ENCODE results near the gene TSPOAP1. TPM values are rescaled to one million over a fixed set of nuclear protein-coding genes. Genes with fewer than 3 reads are reported as not detected.

The TSPOAP1 gene
- total and polyA plus RNA-seq, 10 of the 15 experiments (the other 5 are each of a cell fraction or from before 2014, with no cell fraction given), result 0.58 to 16.4 (median 4.2) TPM; not detected in 1

- TF ChIP-seq NFYB (IDR thresholded peaks at IDR 0.05; ENCODE audit: insufficient read depth, low read depth, low read length), result no peak
- no peak for TF ChIP-seq STAT1 (conservative IDR thresholded peaks at IDR 0.05)
- no peak for TF ChIP-seq KDM1A (IDR thresholded peaks at IDR 0.05; ENCODE audit: borderline replicate concordance)
- no peak for TF ChIP-seq KLF5 (IDR thresholded peaks at IDR 0.05; ENCODE audit: partially characterized antibody)
- no peak for TF ChIP-seq RB1 (IDR thresholded peaks at IDR 0.05; ENCODE audit: borderline replicate concordance)
- no peak for TF ChIP-seq RAD51 (IDR thresholded peaks at IDR 0.05)
- TF ChIP-seq ZNF24 (IDR thresholded peaks at IDR 0.05), result no peak
- TF ChIP-seq CHD4 (IDR thresholded peaks at IDR 0.05), result no peak
- TF ChIP-seq MYB (IDR thresholded peaks at IDR 0.05; ENCODE audit: borderline replicate concordance, low read depth, low read length), result no peak
- TF ChIP-seq JUND (IDR thresholded peaks at IDR 0.05; ENCODE audit: low read depth, low read length), result no peak
- TF ChIP-seq ATF7 (IDR thresholded peaks at IDR 0.05; ENCODE audit: low read depth), result no peak
- TF ChIP-seq STAT3 (IDR thresholded peaks at IDR 0.05; ENCODE audit: low read depth, low read length), result no peak
- TF ChIP-seq EED (IDR thresholded peaks at IDR 0.05; ENCODE audit: low read depth), result peak; percentile 9; the same call in 1 of the 2 replicates
- TF ChIP-seq, protein P1, sequence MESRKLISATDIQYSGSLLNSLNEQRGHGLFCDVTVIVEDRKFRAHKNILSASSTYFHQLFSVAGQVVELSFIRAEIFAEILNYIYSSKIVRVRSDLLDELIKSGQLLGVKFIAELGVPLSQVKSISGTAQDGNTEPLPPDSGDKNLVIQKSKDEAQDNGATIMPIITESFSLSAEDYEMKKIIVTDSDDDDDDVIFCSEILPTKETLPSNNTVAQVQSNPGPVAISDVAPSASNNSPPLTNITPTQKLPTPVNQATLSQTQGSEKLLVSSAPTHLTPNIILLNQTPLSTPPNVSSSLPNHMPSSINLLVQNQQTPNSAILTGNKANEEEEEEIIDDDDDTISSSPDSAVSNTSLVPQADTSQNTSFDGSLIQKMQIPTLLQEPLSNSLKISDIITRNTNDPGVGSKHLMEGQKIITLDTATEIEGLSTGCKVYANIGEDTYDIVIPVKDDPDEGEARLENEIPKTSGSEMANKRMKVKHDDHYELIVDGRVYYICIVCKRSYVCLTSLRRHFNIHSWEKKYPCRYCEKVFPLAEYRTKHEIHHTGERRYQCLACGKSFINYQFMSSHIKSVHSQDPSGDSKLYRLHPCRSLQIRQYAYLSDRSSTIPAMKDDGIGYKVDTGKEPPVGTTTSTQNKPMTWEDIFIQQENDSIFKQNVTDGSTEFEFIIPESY (IDR thresholded peaks at IDR 0.05), result no peak
- TF ChIP-seq YBX1 (IDR thresholded peaks at IDR 0.05), result no peak
- TF ChIP-seq, protein P2, sequence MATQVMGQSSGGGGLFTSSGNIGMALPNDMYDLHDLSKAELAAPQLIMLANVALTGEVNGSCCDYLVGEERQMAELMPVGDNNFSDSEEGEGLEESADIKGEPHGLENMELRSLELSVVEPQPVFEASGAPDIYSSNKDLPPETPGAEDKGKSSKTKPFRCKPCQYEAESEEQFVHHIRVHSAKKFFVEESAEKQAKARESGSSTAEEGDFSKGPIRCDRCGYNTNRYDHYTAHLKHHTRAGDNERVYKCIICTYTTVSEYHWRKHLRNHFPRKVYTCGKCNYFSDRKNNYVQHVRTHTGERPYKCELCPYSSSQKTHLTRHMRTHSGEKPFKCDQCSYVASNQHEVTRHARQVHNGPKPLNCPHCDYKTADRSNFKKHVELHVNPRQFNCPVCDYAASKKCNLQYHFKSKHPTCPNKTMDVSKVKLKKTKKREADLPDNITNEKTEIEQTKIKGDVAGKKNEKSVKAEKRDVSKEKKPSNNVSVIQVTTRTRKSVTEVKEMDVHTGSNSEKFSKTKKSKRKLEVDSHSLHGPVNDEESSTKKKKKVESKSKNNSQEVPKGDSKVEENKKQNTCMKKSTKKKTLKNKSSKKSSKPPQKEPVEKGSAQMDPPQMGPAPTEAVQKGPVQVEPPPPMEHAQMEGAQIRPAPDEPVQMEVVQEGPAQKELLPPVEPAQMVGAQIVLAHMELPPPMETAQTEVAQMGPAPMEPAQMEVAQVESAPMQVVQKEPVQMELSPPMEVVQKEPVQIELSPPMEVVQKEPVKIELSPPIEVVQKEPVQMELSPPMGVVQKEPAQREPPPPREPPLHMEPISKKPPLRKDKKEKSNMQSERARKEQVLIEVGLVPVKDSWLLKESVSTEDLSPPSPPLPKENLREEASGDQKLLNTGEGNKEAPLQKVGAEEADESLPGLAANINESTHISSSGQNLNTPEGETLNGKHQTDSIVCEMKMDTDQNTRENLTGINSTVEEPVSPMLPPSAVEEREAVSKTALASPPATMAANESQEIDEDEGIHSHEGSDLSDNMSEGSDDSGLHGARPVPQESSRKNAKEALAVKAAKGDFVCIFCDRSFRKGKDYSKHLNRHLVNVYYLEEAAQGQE (IDR thresholded peaks at IDR 0.05; ENCODE audit: low read depth, low read length), result no peak
- no peak for TF ChIP-seq NR2C1 (IDR thresholded peaks at IDR 0.05)
- no peak for TF ChIP-seq BCL11A (IDR thresholded peaks at IDR 0.05; ENCODE audit: low read depth, low read length)
- no peak for TF ChIP-seq TCF7 (IDR thresholded peaks at IDR 0.05; ENCODE audit: borderline replicate concordance)
- TF ChIP-seq TCF12 (IDR thresholded peaks at IDR 0.05; ENCODE audit: low read depth, low read length), result no peak
- no peak for TF ChIP-seq ZNF384 (IDR thresholded peaks at IDR 0.05; ENCODE audit: borderline replicate concordance, low read depth, low read length)
- TF ChIP-seq LARP7 (IDR thresholded peaks at IDR 0.05), result peak; percentile 21; the same call in 1 of the 2 replicates
- no peak for TF ChIP-seq IKZF2 (IDR thresholded peaks at IDR 0.05)
- no peak for TF ChIP-seq RELA (IDR thresholded peaks at IDR 0.05; ENCODE audit: borderline replicate concordance, partially characterized antibody)
- TF ChIP-seq NR2F1 (conservative IDR thresholded peaks at IDR 0.05), result 0 out of 2 replicates have a peak, but pooled peaks have one; percentile 19
- no peak; the same call in 1 of the 2 replicates for TF ChIP-seq DPF2 (IDR thresholded peaks at IDR 0.05)
- TF ChIP-seq HDGF (IDR thresholded peaks at IDR 0.05), result no peak; the same call in 1 of the 2 replicates
- no peak for TF ChIP-seq SMC3 (IDR thresholded peaks at IDR 0.05; ENCODE audit: borderline replicate concordance, low read length)
- TF ChIP-seq CEBPB (IDR thresholded peaks at IDR 0.05; ENCODE audit: borderline replicate concordance in 1 of 2, low read depth in 2 of 2, low read length in 2 of 2), result no peak
- TF ChIP-seq SMAD1 (IDR thresholded peaks at IDR 0.05; ENCODE audit: low read depth, partially characterized antibody), result peak; percentile 46
These were observed 2.6 kb upstream of the TSPOAP1 start (continued) for GRCh38 chr17:58330997-58331814.

All from GM12878 (cell line).